ENCODE data around the gene CIDEB. TPM values are rescaled to one million over a fixed set of nuclear protein-coding genes. Genes with fewer than 3 reads are reported as not detected.

CIDEB gene
- total and polyA plus RNA-seq, 2 of the 4 experiments (the other 2 are of a cell fraction): under 0.01 to 0.19 TPM

- H2AFZ ChIP-seq (replicated peaks; ENCODE audit: low read length, poor library complexity): no peak overlapping the region
- no peak overlapping the region for H4K8ac ChIP-seq (ENCODE audit: low read depth in 2 of 2, low read length in 2 of 2)
- ATAC-seq (ENCODE audit: low read depth): no peak
- H3K9me3 ChIP-seq (ENCODE audit: control insufficient read depth, insufficient read depth, low read length): no peaks in the 10 kb centered on the region
- BruUV-seq (replicated peaks): no TSS peak
- H3K18ac ChIP-seq (ENCODE audit: low read depth, low read length): no peak overlapping the region
- H4K5ac ChIP-seq (ENCODE audit: low read depth, low read length): no peak overlapping the region
- no peak overlapping the region for H3K4ac ChIP-seq (ENCODE audit: low read depth, low read length)
- in situ Hi-C loops (cut with MboI; ENCODE audit: low sequenced_read_pairs): no loop called here
- no peaks in the 10 kb centered on the region for H3K4me1 ChIP-seq (ENCODE audit: control insufficient read depth, insufficient read depth, low read length)
- H2BK120ac ChIP-seq (ENCODE audit: low read depth, low read length): no peak overlapping the region
- H2BK20ac ChIP-seq (ENCODE audit: low read depth, low read length): no peak overlapping the region
- no peak overlapping the region for H3K9ac ChIP-seq (ENCODE audit: low read depth, low read length)
- no peak overlapping the region for H4K91ac ChIP-seq (ENCODE audit: insufficient read depth, low read depth, low read length)
- H3K36me3 ChIP-seq (ENCODE audit: control insufficient read depth, insufficient read depth, low read length): peaks cover 19% of the 10 kb centered on the region
- intact Hi-C loops (cut with micrococcal nuclease): no loop called here
- no peak overlapping the region for H3K14ac ChIP-seq (replicated peaks; ENCODE audit: low read depth, low read length)
- POLR2A ChIA-PET (ENCODE audit: unreplicated experiment): no interaction called here
- H3K27ac ChIP-seq (ENCODE audit: insufficient read depth, low read length): no peak overlapping the region
- H3K79me1 ChIP-seq (ENCODE audit: low read depth in 1 of 2, low read length in 2 of 2): peaks cover 0 to 7% of the 10 kb centered on the region in 2 experiments; a peak in 1 of 4 replicates
- no peaks in the 10 kb centered on the region; the same call in 1 of the 2 replicates for H3K9me1 ChIP-seq (ENCODE audit: insufficient read depth, low read length)
- H4K20me1 ChIP-seq (ENCODE audit: insufficient read depth, low read length): no peaks in the 10 kb centered on the region; the same call in 1 of the 2 replicates
- TF ChIP-seq MXI1 (IDR thresholded peaks at IDR 0.05; ENCODE audit: borderline replicate concordance, low read depth, low read length) (no peak), BHLHE40 (IDR thresholded peaks at IDR 0.05; ENCODE audit: low read depth, low read length) (no peak), USF2 (IDR thresholded peaks at IDR 0.05; ENCODE audit: low read depth, low read length) (no peak)
- dilution Hi-C loops (cut with HindIII; ENCODE audit: low sequenced_read_pairs, unreplicated experiment): no loop called here
- H3K27me3 ChIP-seq (ENCODE audit: control insufficient read depth, insufficient read depth, low read length): no peaks in the 10 kb centered on the region
- no peak for DNase-seq
- H2AK5ac ChIP-seq (ENCODE audit: low read depth, low read length): no peak overlapping the region
- CTCF ChIA-PET: interaction anchor here (0.6 to 1.1 kb wide), 2 partner anchors 10 to 150 kb away, joined by 3 to 4 read pairs; no protein-coding TSS in a partner anchor
- H3K56ac ChIP-seq (ENCODE audit: extremely low read depth, insufficient read depth, low read length): no peak overlapping the region
- no peak overlapping the region for H3K4me3 ChIP-seq (ENCODE audit: insufficient read depth, low read depth, low read length)
- H3K4me2 ChIP-seq (ENCODE audit: low read depth, low read length): no peak overlapping the region
- no peak overlapping the region for H2BK15ac ChIP-seq (ENCODE audit: low read depth, low read length)
- H3K23ac ChIP-seq (ENCODE audit: low read depth, low read length): no peak overlapping the region
- 100% methylated on average over 3 of the region's 5 CpGs; no CpG with 5 or more reads in 1 of the 2 experiments for WGBS, 2 experiments (ENCODE audit: extremely low coverage in 2 of 2, insufficient read length in 1 of 2)
- H2AK9ac ChIP-seq (replicated peaks; ENCODE audit: low read depth, low read length, poor library complexity): no peak overlapping the region
- H2BK5ac ChIP-seq (ENCODE audit: low read depth, low read length, poor library complexity, severe bottlenecking): no peak overlapping the region
These were observed 20.8 kb downstream of the CIDEB start for GRCh38 chr14:24286996-24287395.
